Stomach smooth muscle (tissue), 2 donors: ENCODE measurements around the gene SLC15A4.
"Not testable (repeated sequence)": the region's sequence is repeated elsewhere in the genome, so short reads cannot be mapped to it uniquely, and the experiment has no call there.

Source experiments
- H3K27ac ChIP-seq: one replicate; pipeline ENCODE4 v1.7.0; 2013; ENCODE audit warnings: mild to moderate bottlenecking, low read length, inconsistent platforms
- H3K27me3 ChIP-seq, 2 donors: one replicate each; pipeline ENCODE4 v1.7.0; 2013; ENCODE audit warnings: low read length in 2 of 2; ENCODE audit not compliant: insufficient read depth in 2 of 2, control insufficient read depth in 1 of 2
- H3K36me3 ChIP-seq, 2 donors: one replicate each; pipeline ENCODE4 v1.7.0; 2013; ENCODE audit warnings: low read length in 2 of 2; ENCODE audit not compliant: control insufficient read depth in 2 of 2, insufficient read depth in 2 of 2
- H3K4me1 ChIP-seq: one replicate; pipeline ENCODE4 v1.7.0; 2013; ENCODE audit warnings: low read length; ENCODE audit not compliant: control insufficient read depth, insufficient read depth
- H3K4me3 ChIP-seq, 2 donors: one replicate each; pipeline ENCODE4 v1.7.0; 2013; ENCODE audit warnings: low read length in 2 of 2
- H3K9ac ChIP-seq, 2 donors: one replicate each; pipeline ENCODE4 v1.7.0; 2013; ENCODE audit warnings: low read length in 2 of 2, mild to moderate bottlenecking in 1 of 2
- H3K9me3 ChIP-seq, 2 donors: one replicate each; pipeline ENCODE4 v1.7.0; 2013; ENCODE audit warnings: low read length in 2 of 2; ENCODE audit not compliant: control insufficient read depth in 2 of 2
- donor health status: healthy.
- donor health status: Pancreatic carcinoma.

The SLC15A4 gene

GRCh38 chr12:128856035-128856790 lies 32.5 kb upstream of the SLC15A4 start:
- no peak overlapping the region for H3K27ac ChIP-seq
- H3K9me3 ChIP-seq = peaks cover 0 to 3% of the 10 kb centered on the region in 2 donors
- no peaks in the 10 kb centered on the region for H3K36me3 ChIP-seq
- H3K9ac ChIP-seq = no peak overlapping the region
- H3K4me3 ChIP-seq = no peak overlapping the region
- peaks cover 9 to 12% of the 10 kb centered on the region in 2 donors for H3K27me3 ChIP-seq
- peaks cover 4% of the 10 kb centered on the region for H3K4me1 ChIP-seq

- no peak overlapping the region for H3K9ac ChIP-seq
- H3K36me3 ChIP-seq = no peaks in the 10 kb centered on the region
- H3K4me1 ChIP-seq = peaks cover 4% of the 10 kb centered on the region
- peaks cover 9 to 12% of the 10 kb centered on the region in 2 donors for H3K27me3 ChIP-seq
- H3K27ac ChIP-seq = no peak overlapping the region
- peaks cover 0 to 3% of the 10 kb centered on the region in 2 donors for H3K9me3 ChIP-seq
- no peak overlapping the region for H3K4me3 ChIP-seq
These were observed 29.9 kb upstream of the SLC15A4 start for GRCh38 chr12:128853600-128854197.

GRCh38 chr12:128852885-128853599 lies 29.3 kb upstream of the SLC15A4 start, which contains the start of gene GLT1D1:
Gene GLT1D1 (plus strand): TSS chr12:128853478. CDS start chr12:128853582, 104 bp downstream.
- Histone ChIP-seq H3K9me3 (peaks cover 0 to 3% of the 10 kb centered on the region in 2 donors), H3K4me3 (no peak within 1 kb of the TSS), H3K9ac (no peak within 1 kb of the TSS), H3K27ac (no peak within 1 kb of the TSS), H3K4me1 (peaks cover 4% of the 10 kb centered on the region), H3K27me3 (peaks cover 9 to 12% of the 10 kb centered on the region in 2 donors), H3K36me3 (no peaks in the 10 kb centered on the region)

GRCh38 chr12:128852026-128852698 lies 28.4 kb upstream of the SLC15A4 start:
- H3K36me3 ChIP-seq = no peaks in the 10 kb centered on the region
- no peak overlapping the region for H3K27ac ChIP-seq
- no peak overlapping the region for H3K9ac ChIP-seq
- H3K9me3 ChIP-seq = peaks cover 0 to 3% of the 10 kb centered on the region in 2 donors
- H3K4me1 ChIP-seq = peaks cover 4% of the 10 kb centered on the region
- H3K27me3 ChIP-seq = peaks cover 9 to 12% of the 10 kb centered on the region in 2 donors
- no peak overlapping the region for H3K4me3 ChIP-seq

- H3K9ac ChIP-seq, H3K27ac ChIP-seq, H3K4me3 ChIP-seq, H3K36me3 ChIP-seq, H3K9me3 ChIP-seq, H3K4me1 ChIP-seq: not testable (repeated sequence)
- H3K27me3 ChIP-seq = peaks cover 9 to 12% of the 10 kb centered on the region in 2 donors
These were observed 27.7 kb upstream of the SLC15A4 start for GRCh38 chr12:128851429-128851828.

GRCh38 chr12:128850400-128850799 lies 26.6 kb upstream of the SLC15A4 start:
- H3K27ac ChIP-seq = no peak overlapping the region
- no peaks in the 10 kb centered on the region for H3K36me3 ChIP-seq
- H3K4me3 ChIP-seq = no peak overlapping the region
- no peak overlapping the region for H3K9ac ChIP-seq
- peaks cover 9 to 10% of the 10 kb centered on the region in 2 donors for H3K27me3 ChIP-seq
- peaks cover 4% of the 10 kb centered on the region for H3K4me1 ChIP-seq
- H3K9me3 ChIP-seq = no peaks in the 10 kb centered on the region

GRCh38 chr12:128849806-128850205 lies 26.0 kb upstream of the SLC15A4 start:
- not testable (repeated sequence) for H3K36me3 ChIP-seq, H3K9ac ChIP-seq, H3K27me3 ChIP-seq, H3K4me3 ChIP-seq, H3K27ac ChIP-seq, H3K9me3 ChIP-seq, H3K4me1 ChIP-seq

- Histone ChIP-seq H3K9ac (no peak overlapping the region), H3K27ac (no peak overlapping the region), H3K9me3 (peaks cover 0 to 3% of the 10 kb centered on the region in 2 donors), H3K36me3 (no peaks in the 10 kb centered on the region), H3K27me3 (peaks cover 4 to 6% of the 10 kb centered on the region in 2 donors), H3K4me1 (no peaks in the 10 kb centered on the region), H3K4me3 (no peak overlapping the region)
These were observed 24.6 kb upstream of the SLC15A4 start for GRCh38 chr12:128848371-128848770.

GRCh38 chr12:128846671-128847070 lies 22.9 kb upstream of the SLC15A4 start:
- not testable (repeated sequence) for H3K36me3 ChIP-seq, H3K4me3 ChIP-seq, H3K27ac ChIP-seq, H3K27me3 ChIP-seq, H3K9ac ChIP-seq, H3K9me3 ChIP-seq, H3K4me1 ChIP-seq

GRCh38 chr12:128844031-128844635 lies 20.4 kb upstream of the SLC15A4 start:
- no peaks in the 10 kb centered on the region for H3K27me3 ChIP-seq
- H3K9me3 ChIP-seq = peaks cover 0 to 6% of the 10 kb centered on the region in 2 donors
- H3K4me3 ChIP-seq = no peak overlapping the region
- no peak overlapping the region for H3K9ac ChIP-seq
- H3K27ac ChIP-seq = no peak overlapping the region
- no peaks in the 10 kb centered on the region for H3K36me3 ChIP-seq
- no peaks in the 10 kb centered on the region for H3K4me1 ChIP-seq
